GM18520 (cell line): ENCODE results near the gene AGAP1.
"Not testable (repeated sequence)": the region's sequence is repeated elsewhere in the genome, so short reads cannot be mapped to it uniquely, and the experiment has no call there.

Experiments used
- ATAC-seq: cut with Tn5 transposase; IDR thresholded peaks from one replicate; pipeline ENCODE4 v1.9.1; 2021; ENCODE audit not compliant: unreplicated experiment

Gene AGAP1

DNA sequence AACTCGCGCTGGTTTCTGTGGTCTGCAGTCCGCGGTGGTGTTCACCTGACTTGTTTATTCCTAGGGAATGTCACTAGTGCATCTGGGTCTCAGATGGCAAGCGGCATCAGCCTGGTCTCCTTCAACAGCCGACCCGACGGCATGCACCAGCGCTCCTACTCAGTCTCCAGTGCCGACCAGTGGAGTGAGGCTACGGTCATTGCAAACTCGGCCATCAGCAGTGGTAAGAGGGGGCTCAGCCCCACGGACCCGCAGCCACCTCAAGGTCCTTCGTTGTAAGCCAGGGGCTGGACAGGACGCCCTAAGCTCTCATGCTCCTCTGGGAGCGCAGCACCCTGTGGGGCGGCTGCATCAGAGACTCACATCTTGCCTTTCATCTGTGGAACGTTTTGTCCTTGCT is 436.9 kb downstream of the AGAP1 start:
- no peak for ATAC-seq

DNA sequence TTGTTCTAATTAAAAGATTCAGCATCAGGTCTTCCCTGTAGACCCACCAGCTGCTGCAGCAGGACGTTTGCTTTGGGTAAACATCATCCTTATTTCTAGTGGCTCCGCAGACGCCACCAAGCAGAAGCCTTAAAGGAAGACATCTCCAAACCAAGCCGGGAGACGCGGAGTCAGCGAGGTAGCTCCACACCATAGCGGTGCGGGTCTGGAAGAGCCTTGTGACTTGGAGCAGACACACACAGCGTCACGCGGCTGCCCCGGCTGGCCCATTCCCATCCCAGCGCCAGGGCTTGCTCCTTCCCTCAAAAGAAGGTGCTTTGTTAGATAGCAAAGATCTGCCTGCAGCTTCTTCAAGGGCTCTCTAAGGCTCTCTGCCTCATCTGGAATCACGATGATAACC is 437.8 kb downstream of the AGAP1 start:
- no peak for ATAC-seq

DNA sequence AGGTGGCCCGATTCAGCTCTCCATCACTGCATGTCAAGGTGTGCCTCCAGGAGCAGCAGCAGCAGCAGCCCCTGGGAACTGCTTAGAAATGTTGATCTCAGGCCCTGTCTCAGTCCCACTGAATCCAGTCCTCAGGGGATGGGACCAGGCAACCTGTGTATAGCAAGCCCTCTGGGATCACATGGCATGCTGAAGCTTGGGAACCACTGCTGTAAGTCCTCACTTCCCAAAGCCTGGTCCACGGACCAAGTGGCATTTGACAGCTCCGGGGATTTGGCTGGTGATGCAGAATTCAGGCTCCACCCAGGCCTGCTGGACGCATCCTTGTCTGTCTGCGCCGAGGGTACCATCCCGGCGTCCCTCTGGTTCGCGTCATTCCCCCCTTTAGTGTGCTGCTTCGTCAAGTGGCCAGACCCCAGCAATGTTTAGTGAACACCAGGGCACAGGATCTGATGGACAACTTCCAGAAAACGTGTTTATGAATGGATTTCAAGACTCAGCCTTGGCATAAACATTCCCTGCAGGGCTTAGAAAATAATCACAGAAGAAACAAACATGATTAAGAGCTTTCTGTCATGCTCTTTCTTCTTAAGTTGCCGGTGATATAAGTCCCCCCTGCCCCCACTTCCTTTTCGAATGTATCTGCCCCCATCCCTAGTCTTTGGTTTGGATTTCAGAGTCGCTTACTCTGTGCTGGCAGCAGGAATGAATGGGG is 440.4 kb downstream of the AGAP1 start:
- ATAC-seq = no peak

DNA sequence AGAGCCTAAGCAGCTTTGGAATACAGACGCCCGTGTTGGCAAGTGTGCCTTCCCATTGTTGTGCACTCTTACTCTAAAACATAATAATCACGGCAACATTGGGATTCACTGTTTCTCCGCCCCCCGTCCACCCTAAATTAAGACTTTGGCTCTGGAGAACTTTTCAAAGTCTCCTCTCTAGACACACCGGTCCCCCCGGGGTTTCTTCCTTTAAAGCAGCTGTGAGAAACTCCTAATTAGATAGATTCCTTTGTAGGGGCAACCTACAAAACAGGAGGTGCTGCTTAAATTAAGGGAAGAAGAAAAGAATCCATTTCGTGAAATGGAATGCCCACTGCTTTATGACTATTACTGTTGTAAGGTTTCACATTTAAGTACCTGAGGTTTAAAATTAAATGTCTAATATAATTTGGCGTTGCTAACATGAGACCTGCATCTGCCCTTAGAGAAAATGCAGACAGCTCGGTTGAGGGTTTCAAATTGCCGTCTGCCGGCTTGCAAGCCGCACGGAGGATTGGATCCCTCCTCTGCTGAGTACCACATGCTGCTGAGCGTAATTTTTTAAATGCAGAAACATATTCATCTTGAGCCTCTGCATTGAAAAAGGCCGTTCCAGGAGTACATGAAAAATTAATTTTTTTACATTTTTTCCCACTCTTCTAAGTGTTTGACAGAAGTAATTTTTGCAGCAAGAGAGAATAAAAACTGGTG is 441.1 kb downstream of the AGAP1 start:
- no peak for ATAC-seq

DNA sequence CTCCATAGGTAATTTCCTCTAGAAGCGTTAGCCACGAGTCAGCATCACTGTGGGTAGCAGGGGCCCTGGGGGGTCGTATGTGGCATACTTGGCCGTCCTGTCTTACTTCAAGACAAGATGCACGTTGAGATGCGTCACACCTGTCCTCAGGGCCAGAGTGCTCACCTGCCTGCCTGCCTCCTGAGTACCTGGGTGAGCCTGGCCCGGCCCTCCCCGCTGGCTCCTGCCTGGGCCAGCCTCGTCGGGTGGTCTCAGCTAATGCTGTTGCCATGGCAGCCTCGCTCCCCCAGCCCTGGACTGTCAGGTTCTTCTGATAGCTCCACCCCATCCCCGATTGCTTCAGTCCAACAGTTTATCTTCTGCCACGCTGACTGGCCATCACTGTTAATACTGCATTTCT is 441.9 kb downstream of the AGAP1 start:
- ATAC-seq = no peak

DNA sequence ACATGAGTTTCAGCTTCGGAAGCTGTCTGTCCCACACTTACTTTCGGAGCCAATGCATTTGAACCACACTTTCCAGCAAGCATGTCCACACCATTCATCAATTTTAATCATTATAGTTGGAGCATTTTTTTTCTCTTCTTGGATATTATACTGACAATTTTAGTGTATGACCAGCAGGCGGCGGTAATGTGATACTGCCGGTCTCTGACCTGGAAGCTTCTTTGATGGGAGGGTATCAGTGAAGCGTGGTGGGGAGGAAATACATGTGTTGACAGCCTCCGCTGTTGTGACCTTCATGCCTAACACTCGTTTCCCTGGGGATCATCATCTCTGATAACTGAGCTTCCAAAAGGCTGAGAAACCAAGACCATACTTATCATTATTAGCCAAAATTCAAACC is 442.6 kb downstream of the AGAP1 start:
- no peak for ATAC-seq

DNA sequence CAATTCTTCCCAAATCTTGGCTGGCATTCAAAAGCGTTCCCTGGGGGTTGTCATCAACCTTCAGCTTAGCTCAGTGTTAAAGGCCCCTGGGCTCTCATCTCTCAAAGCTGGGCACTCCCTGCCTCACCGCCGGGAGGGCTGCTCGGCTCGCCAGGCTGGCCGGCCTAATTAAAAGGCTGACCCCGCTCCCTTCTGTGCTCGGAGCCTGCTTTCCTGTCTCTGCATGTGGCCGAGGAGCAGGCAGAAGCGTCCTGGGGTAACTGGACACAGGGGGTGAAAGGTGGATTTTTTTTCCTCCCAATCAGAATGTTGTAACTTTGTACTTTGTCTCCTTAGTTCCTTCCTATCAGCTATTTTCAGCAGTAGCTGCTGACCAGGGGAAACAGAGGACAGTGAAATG is 443.2 kb downstream of the AGAP1 start:
- no peak for ATAC-seq

DNA sequence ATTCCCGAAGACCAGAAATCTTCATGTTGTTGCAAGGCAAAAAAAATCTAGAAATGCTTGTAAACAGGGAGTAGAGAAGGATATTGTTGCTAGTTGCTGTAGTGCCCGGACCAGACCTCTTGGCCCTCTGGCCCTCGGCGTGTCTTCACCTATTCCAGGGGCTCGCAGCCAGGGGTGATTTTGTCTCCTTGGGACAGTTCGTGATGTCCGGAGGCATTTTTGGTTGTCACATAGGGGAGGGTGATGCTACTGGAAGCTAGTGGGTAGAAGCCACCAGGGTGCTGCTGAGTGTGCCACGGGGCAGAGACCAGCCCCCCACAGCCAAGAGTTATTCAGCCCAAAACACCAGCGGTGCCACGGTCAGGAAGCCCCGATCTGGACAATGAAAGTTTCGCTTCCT is 443.7 kb downstream of the AGAP1 start:
- ATAC-seq = no peak

DNA sequence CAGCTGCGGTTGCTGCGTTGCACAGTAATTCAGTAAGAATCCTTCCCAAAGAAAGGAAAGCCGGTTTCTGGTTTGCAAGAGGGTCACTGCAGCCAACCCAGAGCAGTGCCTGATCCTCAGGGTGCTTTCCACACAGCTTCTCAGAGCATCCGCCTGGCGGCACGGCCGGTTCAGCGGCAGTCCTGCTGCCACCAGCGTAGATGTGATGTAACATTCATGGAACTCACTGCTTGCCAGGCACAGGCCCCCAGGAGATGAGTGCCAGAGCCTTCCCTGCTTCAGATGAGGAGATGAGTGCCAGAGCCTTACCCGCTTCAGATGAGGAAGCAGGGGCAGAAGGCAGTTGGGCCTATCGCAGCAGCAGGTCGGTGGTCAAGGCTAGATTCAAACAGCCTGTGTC is 444.1 kb downstream of the AGAP1 start:
- ATAC-seq = no peak

DNA sequence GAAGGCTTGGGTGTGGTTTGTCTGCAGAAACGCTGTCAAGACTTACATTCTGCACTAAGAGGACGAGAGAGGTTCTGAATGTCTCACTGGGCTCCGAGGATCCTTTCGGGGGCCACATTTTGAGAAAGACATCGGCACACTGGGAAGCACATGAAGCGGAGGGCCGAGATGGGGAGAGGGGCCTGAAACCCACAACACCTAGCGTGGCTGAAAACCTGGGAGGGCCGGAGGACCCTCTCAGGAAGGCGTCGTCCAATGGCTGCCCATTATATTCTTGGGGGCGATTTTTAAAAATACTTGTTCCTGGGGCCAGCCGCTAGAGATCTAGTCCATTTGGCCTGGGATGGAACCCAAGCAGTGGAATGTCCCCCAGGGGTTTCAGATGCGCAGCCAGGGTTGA is 444.8 kb downstream of the AGAP1 start:
- no peak for ATAC-seq

DNA sequence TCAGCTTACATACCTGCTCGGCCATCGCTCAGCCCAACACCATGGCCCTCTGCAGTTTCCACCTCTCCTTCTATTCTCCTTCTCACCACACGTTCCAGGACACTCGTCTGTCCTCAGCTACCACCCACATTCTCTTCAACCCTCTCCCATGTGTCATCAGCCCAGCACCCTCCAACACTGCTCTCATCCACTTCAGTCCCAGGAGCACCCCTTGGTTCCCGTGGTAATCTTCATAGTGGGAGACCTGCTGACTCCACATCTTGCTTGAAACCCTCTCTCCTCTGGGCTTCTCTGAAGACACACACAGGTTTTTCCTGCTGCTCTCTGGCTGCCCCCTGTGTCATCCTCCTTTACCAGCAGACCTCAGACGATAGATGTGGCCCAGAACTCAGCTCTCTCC is 445.6 kb downstream of the AGAP1 start:
- no peak for ATAC-seq

DNA sequence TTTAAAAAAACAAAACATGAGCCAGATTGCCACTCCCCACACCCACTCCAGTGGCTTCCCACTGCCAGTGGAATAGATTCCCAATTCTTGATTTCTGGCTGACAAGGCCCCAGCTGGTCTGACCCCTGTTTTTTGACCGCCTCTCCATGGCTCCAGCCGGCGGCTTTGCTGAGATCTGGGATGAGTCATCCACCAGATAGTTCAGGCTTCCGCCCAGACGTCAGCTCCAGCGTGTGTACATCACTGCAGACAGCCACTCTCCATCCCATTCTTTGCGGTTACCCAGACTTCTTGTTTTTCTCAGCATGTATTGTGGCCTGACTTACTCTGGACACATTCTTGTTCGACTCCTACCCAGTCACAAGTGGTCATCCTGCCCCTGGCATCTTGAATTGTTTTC is 446.5 kb downstream of the AGAP1 start:
- no peak for ATAC-seq

DNA sequence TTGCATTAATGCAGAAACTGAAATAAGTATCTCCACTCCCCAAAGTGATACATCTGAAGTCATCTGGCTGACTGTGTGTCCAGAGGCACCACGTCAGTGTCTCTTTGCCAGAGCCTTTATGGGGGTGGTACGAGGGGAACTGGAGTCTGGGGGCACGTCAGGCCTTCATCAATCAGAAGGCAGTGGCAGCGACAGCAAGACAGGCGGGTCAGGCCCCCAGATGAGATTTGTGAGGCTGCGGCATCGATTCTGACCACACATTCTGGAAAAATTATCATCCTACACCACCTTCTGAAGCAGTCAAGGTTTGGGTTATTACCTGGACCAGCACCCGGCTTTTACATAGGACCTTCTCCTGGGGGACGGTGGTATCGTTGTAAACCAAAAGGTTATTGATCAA is 450.7 kb downstream of the AGAP1 start:
- no peak for ATAC-seq

DNA sequence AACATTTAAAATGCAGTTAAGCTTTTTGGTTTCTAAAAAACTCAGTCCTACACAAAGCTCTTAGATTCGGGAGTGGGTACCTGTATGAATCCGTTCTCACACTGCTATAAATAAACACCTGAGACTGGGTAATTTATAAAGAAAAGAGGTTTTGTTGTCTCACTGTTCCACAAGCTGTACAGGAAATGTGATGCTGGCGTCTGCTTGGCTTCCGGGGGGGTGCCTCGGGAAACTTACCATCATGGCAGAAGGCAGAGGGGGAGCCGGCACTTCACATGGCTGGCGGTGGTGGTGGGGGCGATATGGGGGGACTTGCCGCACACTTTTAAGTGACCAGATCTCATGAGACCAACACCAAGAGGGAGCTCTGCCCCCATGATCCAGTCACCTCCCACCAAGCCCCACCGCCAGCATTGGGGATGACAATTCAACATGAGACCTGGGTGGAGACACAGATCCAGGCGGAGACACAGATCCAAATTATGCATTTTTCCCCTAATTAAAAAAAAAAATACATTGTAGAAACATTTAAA is 451.8 kb downstream of the AGAP1 start:
- no peak for ATAC-seq

DNA sequence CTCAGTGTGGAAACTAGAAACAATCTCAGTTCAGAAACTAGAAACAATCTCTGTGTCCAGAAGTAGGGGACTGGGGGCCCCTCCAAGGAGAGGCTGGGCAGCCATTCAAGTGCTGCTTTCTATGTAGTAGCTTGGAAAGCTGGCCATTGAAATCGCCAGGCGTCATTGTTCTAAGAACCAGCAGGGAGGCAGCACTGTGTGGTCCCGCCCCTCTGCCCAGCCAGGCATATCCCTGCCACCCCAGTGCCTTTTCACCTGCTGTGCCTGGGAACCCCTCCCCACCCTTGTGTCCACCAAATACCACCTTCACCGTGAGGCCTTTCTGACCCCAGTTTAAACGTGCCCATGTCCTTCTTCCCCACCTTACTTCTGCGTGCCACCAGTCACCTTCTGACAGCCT is 452.7 kb downstream of the AGAP1 start:
- no peak for ATAC-seq

DNA sequence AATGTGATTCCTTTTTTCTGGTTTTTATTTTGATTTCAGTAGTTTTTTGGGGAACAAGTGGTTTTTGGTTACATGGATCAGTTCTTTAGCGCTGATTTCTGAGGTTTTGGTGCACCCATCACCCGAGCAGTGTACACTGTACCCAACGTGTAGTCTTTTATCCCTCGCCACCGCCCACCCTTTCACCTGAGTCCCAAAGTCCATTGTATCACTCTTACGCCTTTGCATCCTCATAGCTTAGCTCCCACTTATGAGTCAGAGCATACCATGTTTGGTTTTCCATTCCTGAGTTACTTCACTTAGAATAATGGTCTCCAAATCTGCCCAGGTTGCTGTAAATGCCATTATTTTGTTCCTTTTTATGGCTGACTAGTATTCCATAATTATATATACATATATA is 453.2 kb downstream of the AGAP1 start:
- not testable (repeated sequence) for ATAC-seq

DNA sequence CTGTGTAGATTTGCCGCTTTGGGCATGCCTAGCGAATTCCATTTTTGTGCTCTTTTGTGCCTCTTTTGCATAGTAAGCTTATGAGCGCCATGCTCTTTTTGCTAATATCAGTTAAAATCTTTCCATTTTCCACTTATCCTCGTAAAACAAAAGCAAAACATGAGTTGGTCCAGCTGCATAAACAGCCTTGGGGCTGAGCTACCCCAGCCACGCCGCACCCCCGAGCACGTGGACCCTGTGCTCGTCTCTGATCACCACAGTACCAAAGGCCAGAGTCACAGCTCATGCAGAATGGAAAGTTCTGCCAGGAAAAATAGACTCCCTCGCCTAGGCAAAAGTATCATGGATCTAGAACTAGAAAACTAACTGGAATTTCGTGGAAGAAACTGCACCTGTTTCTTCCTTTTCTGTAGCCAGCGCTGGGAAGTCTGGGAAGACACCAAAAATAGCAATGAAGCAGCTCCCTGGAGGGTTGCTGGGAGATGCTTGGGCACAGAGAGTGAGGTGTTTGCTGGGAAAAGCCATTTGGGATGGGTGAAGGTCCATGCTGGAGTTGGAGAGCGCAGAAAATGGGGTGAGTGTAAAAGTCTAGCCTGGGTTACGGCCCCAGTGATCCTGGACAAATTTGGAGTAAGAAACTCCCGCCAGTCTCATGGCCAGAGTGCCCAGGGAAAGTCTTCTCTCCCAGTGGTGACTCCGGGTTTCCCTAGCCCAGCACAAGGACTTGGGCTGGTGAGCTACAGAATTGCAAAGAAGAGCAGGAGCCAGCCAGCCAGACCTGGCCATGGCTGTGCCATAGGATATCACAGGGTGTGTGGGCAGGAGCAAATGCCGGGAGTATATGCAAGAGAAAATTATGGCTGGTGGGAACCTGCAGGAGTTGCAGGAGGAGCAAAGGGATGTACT is 456.0 kb downstream of the AGAP1 start:
- ATAC-seq = no peak

DNA sequence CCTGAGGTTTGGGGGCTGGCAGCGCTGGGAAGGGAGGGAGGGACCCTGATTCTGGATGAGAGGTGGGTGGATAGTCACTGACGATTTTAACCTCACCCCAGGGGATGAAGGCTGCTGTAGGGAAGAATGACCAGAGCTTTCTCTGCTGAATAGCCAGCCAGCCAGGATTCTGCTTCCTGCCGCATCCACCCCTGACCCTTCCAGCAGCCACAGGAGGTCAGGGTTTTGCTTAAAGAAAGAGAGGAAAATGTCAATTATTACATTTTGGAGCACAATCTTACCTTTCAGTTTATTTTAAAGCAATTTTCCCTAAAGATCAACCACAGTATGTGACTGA is 456.6 kb downstream of the AGAP1 start:
- ATAC-seq = no peak

DNA sequence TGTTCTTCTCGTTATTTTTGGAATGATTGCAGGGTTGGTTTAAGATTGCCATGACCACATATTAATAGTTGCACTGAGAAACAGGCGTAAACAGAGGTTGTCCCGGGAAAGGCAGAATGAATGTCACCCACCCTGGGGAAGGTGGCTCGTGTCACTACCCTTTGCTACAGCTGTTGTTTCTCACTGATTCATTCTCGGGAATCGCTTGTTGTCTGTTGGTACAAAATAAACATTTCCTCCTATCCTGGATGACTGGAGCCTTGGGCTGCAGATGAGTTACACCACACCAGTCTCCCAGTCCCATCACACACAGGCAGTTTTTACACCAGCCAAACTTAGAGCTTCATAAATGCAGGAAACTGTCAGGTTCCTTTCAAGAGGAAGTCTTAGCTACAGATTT is 457.6 kb downstream of the AGAP1 start:
- no peak for ATAC-seq

DNA sequence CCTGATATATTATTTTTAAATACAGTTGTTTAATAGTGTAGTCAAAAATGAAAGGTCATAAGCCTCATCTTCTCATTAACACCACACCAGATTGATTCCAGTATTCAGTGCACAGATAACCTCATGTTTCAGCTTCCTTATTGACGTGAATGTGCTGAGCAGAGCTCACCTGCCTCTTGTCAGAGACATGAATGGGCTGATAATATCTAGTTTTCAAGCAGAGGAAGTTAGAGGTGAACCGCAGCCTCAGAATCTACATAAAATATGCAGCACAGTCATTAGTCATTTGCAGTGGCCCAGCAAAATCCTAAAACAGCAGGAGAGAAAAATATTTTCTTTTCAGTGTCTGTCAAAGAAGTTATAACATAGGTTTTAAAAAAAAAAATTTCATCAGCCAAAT is 458.1 kb downstream of the AGAP1 start:
- no peak for ATAC-seq

DNA sequence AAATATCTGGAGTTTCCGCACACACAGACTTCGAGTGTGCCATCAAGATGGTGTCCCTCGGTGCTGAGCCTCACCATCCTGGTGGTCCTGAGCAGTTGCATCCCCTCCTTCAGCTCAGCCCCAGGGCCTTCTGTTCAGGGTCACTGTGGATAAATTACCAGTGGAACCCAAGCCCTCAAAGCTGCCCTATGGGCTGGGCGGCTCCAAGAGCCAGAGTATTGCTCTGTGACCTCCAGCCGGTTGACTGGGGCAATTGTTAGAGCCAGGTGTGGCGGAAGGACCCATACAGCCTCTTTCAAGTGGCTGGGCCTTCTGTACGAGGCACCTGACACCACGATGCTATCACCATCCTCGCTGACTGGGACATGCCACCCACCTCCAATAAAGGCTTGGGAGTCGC is 458.9 kb downstream of the AGAP1 start:
- ATAC-seq = no peak

DNA sequence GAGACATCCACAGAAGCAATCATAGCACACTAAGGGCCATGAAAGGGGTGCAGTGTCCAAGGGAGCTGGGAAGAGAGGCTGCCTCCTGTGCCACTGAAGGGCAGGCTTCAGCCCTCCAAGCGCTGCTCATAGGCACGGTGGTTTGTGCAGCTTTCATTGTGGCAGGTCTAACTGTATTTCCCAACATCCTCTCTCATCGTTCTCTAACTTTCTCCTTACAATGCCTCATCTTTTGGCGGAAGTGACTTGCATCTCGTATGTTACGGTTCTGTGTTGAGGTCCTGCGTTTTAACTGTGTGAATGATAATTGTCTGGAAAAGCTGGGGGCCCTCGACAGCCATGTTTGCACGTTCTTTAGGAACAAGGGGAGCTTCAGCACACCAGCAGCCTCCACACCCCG is 460.4 kb downstream of the AGAP1 start:
- no peak for ATAC-seq
